ENCODE measurements around the gene PIPOX. TPM values are rescaled to one million over a fixed set of nuclear protein-coding genes. Genes with fewer than 3 reads are reported as not detected.

PIPOX gene
- total and polyA plus RNA-seq, 2 of the 8 experiments (the other 6 are each of a cell fraction or from before 2014, with no cell fraction given) = 57.2 to 99.6 TPM

DNA sequence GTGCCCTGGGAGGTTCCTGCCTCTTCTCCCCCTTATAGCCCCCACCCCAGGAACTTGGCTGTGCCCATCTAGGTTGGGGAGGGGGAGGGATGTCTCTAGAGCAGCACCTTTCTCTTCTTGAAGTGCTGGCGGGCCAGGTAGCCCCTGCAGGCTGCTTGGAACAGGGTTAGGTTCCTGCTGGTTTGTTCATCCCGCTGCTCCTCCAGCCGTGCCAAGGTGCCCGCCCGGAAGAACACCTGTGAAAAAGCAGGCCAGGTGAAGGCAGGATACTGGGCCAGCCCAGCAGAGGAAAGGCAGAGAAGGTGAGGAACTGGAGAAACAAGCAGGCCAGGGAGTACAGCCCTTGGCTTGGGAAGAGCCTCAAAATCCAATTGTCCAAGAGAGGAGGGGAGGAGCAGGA, 56.6 kb downstream of the PIPOX start (continued):
- TF ChIP-seq, protein P1, sequence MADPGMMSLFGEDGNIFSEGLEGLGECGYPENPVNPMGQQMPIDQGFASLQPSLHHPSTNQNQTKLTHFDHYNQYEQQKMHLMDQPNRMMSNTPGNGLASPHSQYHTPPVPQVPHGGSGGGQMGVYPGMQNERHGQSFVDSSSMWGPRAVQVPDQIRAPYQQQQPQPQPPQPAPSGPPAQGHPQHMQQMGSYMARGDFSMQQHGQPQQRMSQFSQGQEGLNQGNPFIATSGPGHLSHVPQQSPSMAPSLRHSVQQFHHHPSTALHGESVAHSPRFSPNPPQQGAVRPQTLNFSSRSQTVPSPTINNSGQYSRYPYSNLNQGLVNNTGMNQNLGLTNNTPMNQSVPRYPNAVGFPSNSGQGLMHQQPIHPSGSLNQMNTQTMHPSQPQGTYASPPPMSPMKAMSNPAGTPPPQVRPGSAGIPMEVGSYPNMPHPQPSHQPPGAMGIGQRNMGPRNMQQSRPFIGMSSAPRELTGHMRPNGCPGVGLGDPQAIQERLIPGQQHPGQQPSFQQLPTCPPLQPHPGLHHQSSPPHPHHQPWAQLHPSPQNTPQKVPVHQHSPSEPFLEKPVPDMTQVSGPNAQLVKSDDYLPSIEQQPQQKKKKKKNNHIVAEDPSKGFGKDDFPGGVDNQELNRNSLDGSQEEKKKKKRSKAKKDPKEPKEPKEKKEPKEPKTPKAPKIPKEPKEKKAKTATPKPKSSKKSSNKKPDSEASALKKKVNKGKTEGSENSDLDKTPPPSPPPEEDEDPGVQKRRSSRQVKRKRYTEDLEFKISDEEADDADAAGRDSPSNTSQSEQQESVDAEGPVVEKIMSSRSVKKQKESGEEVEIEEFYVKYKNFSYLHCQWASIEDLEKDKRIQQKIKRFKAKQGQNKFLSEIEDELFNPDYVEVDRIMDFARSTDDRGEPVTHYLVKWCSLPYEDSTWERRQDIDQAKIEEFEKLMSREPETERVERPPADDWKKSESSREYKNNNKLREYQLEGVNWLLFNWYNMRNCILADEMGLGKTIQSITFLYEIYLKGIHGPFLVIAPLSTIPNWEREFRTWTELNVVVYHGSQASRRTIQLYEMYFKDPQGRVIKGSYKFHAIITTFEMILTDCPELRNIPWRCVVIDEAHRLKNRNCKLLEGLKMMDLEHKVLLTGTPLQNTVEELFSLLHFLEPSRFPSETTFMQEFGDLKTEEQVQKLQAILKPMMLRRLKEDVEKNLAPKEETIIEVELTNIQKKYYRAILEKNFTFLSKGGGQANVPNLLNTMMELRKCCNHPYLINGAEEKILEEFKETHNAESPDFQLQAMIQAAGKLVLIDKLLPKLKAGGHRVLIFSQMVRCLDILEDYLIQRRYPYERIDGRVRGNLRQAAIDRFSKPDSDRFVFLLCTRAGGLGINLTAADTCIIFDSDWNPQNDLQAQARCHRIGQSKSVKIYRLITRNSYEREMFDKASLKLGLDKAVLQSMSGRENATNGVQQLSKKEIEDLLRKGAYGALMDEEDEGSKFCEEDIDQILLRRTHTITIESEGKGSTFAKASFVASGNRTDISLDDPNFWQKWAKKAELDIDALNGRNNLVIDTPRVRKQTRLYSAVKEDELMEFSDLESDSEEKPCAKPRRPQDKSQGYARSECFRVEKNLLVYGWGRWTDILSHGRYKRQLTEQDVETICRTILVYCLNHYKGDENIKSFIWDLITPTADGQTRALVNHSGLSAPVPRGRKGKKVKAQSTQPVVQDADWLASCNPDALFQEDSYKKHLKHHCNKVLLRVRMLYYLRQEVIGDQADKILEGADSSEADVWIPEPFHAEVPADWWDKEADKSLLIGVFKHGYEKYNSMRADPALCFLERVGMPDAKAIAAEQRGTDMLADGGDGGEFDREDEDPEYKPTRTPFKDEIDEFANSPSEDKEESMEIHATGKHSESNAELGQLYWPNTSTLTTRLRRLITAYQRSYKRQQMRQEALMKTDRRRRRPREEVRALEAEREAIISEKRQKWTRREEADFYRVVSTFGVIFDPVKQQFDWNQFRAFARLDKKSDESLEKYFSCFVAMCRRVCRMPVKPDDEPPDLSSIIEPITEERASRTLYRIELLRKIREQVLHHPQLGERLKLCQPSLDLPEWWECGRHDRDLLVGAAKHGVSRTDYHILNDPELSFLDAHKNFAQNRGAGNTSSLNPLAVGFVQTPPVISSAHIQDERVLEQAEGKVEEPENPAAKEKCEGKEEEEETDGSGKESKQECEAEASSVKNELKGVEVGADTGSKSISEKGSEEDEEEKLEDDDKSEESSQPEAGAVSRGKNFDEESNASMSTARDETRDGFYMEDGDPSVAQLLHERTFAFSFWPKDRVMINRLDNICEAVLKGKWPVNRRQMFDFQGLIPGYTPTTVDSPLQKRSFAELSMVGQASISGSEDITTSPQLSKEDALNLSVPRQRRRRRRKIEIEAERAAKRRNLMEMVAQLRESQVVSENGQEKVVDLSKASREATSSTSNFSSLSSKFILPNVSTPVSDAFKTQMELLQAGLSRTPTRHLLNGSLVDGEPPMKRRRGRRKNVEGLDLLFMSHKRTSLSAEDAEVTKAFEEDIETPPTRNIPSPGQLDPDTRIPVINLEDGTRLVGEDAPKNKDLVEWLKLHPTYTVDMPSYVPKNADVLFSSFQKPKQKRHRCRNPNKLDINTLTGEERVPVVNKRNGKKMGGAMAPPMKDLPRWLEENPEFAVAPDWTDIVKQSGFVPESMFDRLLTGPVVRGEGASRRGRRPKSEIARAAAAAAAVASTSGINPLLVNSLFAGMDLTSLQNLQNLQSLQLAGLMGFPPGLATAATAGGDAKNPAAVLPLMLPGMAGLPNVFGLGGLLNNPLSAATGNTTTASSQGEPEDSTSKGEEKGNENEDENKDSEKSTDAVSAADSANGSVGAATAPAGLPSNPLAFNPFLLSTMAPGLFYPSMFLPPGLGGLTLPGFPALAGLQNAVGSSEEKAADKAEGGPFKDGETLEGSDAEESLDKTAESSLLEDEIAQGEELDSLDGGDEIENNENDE (IDR thresholded peaks at IDR 0.05; ENCODE audit: insufficient replicate concordance, low read length) = no peak
- no peak for TF ChIP-seq TEAD4 (IDR thresholded peaks at IDR 0.05; ENCODE audit: low read depth, low read length)
- no peak for TF ChIP-seq SIN3A (conservative IDR thresholded peaks at IDR 0.05 in 1 of 2, IDR thresholded peaks at IDR 0.05 in 1 of 2; ENCODE audit: low read depth in 1 of 2, low read length in 2 of 2)
- TF ChIP-seq KDM5A (IDR thresholded peaks at IDR 0.05; ENCODE audit: low read length) = no peak
- TF ChIP-seq SP4 (IDR thresholded peaks at IDR 0.05; ENCODE audit: low read length) = no peak
- TF ChIP-seq, protein P2, sequence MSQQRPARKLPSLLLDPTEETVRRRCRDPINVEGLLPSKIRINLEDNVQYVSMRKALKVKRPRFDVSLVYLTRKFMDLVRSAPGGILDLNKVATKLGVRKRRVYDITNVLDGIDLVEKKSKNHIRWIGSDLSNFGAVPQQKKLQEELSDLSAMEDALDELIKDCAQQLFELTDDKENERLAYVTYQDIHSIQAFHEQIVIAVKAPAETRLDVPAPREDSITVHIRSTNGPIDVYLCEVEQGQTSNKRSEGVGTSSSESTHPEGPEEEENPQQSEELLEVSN (IDR thresholded peaks at IDR 0.05) = no peak
- TF ChIP-seq POLR2AphosphoS5 (IDR thresholded peaks at IDR 0.05; ENCODE audit: low read depth, low read length) = no peak
- no peak for TF ChIP-seq KDM4A (IDR thresholded peaks at IDR 0.05; ENCODE audit: low read depth, low read length, severe bottlenecking)
- no peak for TF ChIP-seq MAFK (IDR thresholded peaks at IDR 0.05; ENCODE audit: low read depth, low read length)
- TF ChIP-seq SP2 (IDR thresholded peaks at IDR 0.05; ENCODE audit: low read length) = no peak
